Activated naive CD8-positive, alpha-beta T cell treated with anti-CD3 and anti-CD28 coated beads, Interleukin-2, amount 10 ng/mL, durations not matched to agents 7 days and 5 days (primary cell): ENCODE data around the gene PDE1C. TPM values are rescaled to one million over a fixed set of nuclear protein-coding genes. Genes with fewer than 3 reads are reported as not detected.

Experiments used
- ATAC-seq: fragments of 150-1000 bp; cut with Tn5 transposase; one replicate; pipeline ENCODE4 v1.10.0; 2021; ENCODE audit warnings: low read depth, moderate library complexity
- POLR2A ChIA-PET: fragments of 350-600 bp; sonication (Branson Sonifier 250); formaldehyde crosslinking; loops from one replicate; lab custom pipeline; 2021; ENCODE audit warnings: antibody characterized with exemption; lab: Charles Lee
- DNase-seq: peaks from one replicate; pipeline ENCODE4 v3.0.0; 2021
- H3K27ac Mint-ChIP-seq: one replicate; pipeline ENCODE4 v1.8.0; 2022; ENCODE audit warnings: mild to moderate bottlenecking, mixed read lengths
- H3K27me3 Mint-ChIP-seq: one replicate; pipeline ENCODE4 v1.8.0; 2022; ENCODE audit warnings: mild to moderate bottlenecking, moderate library complexity, mixed read lengths
- H3K36me3 Mint-ChIP-seq: one replicate; pipeline ENCODE4 v1.8.0; 2021; ENCODE audit warnings: mild to moderate bottlenecking, mixed read lengths
- H3K4me1 Mint-ChIP-seq: one replicate; pipeline ENCODE4 v1.8.0; 2021; ENCODE audit warnings: mixed read lengths
- H3K4me3 Mint-ChIP-seq: one replicate; pipeline ENCODE4 v1.8.0; 2022; ENCODE audit warnings: mild to moderate bottlenecking, moderate library complexity, mixed read lengths
- H3K9me3 Mint-ChIP-seq: one replicate; pipeline ENCODE4 v1.8.0; 2021; ENCODE audit warnings: mixed read lengths
- total RNA-seq, 2 experiments: library from RNA; stranded (reverse); gene quantifications; one replicate each; pipeline ENCODE4 v1.2.3, GENCODE V29; 2021

PDE1C gene
- total RNA-seq, 2 experiments from 2014 or later = not detected

- no peak for ATAC-seq
- no peak overlapping the region for H3K27ac Mint-ChIP-seq
- no peaks in the 10 kb centered on the region for H3K36me3 Mint-ChIP-seq
- no peaks in the 10 kb centered on the region for H3K27me3 Mint-ChIP-seq
- no peaks in the 10 kb centered on the region for H3K4me1 Mint-ChIP-seq
- POLR2A ChIA-PET = no interaction called here
- no peaks in the 10 kb centered on the region for H3K9me3 Mint-ChIP-seq
- no peak overlapping the region for H3K4me3 Mint-ChIP-seq
- no peak for DNase-seq
Observed at GRCh38 chr7:31955641-31956040, 114.6 kb downstream of the PDE1C start.

- no peaks in the 10 kb centered on the region for H3K36me3 Mint-ChIP-seq
- ATAC-seq (no peak), DNase-seq (no peak)
- POLR2A ChIA-PET = no interaction called here
- H3K27me3 Mint-ChIP-seq = no peaks in the 10 kb centered on the region
- no peak overlapping the region for H3K27ac Mint-ChIP-seq
- H3K4me1 Mint-ChIP-seq = no peaks in the 10 kb centered on the region
- H3K9me3 Mint-ChIP-seq = no peaks in the 10 kb centered on the region
- no peak overlapping the region for H3K4me3 Mint-ChIP-seq
Observed at GRCh38 chr7:31955021-31955420, 115.2 kb downstream of the PDE1C start.

- Mint-ChIP-seq H3K27me3 (no peaks in the 10 kb centered on the region), H3K36me3 (no peaks in the 10 kb centered on the region), H3K27ac (no peak overlapping the region), H3K4me1 (no peaks in the 10 kb centered on the region), H3K9me3 (no peaks in the 10 kb centered on the region), H3K4me3 (no peak overlapping the region)
- DNase-seq (no peak), ATAC-seq (no peak)
- POLR2A ChIA-PET = no interaction called here
Observed at GRCh38 chr7:31954500-31954899, 115.7 kb downstream of the PDE1C start.

- H3K9me3 Mint-ChIP-seq = no peaks in the 10 kb centered on the region
- no peaks in the 10 kb centered on the region for H3K4me1 Mint-ChIP-seq
- no peaks in the 10 kb centered on the region for H3K36me3 Mint-ChIP-seq
- H3K4me3 Mint-ChIP-seq = no peak overlapping the region
- POLR2A ChIA-PET = no interaction called here
- H3K27ac Mint-ChIP-seq = no peak overlapping the region
- ATAC-seq = no peak
- no peak for DNase-seq
- no peaks in the 10 kb centered on the region for H3K27me3 Mint-ChIP-seq
Observed at GRCh38 chr7:31953432-31953831, 116.8 kb downstream of the PDE1C start.

GRCh38 chr7:31950091-31950755 lies 120.0 kb downstream of the PDE1C start:
- ATAC-seq = no peak
- Mint-ChIP-seq H3K9me3 (peaks cover 4% of the 10 kb centered on the region), H3K4me3 (no peak overlapping the region), H3K27ac (no peak overlapping the region), H3K27me3 (no peaks in the 10 kb centered on the region), H3K36me3 (no peaks in the 10 kb centered on the region), H3K4me1 (no peaks in the 10 kb centered on the region)
- POLR2A ChIA-PET = no interaction called here
- DNase-seq = no peak

GRCh38 chr7:31948029-31948428 lies 122.2 kb downstream of the PDE1C start:
- H3K4me3 Mint-ChIP-seq = no peak overlapping the region
- peaks cover 8% of the 10 kb centered on the region for H3K9me3 Mint-ChIP-seq
- no peaks in the 10 kb centered on the region for H3K36me3 Mint-ChIP-seq
- H3K27ac Mint-ChIP-seq = no peak overlapping the region
- POLR2A ChIA-PET = no interaction called here
- DNase-seq = no peak
- H3K4me1 Mint-ChIP-seq = no peaks in the 10 kb centered on the region
- no peak for ATAC-seq
- no peaks in the 10 kb centered on the region for H3K27me3 Mint-ChIP-seq

GRCh38 chr7:31940167-31940566 lies 130.0 kb downstream of the PDE1C start:
- no peak overlapping the region for H3K27ac Mint-ChIP-seq
- no peaks in the 10 kb centered on the region for H3K27me3 Mint-ChIP-seq
- H3K4me1 Mint-ChIP-seq = no peaks in the 10 kb centered on the region
- peaks cover 4% of the 10 kb centered on the region for H3K9me3 Mint-ChIP-seq
- POLR2A ChIA-PET = no interaction called here
- no peak for DNase-seq
- no peak overlapping the region for H3K4me3 Mint-ChIP-seq
- no peak for ATAC-seq
- no peaks in the 10 kb centered on the region for H3K36me3 Mint-ChIP-seq

GRCh38 chr7:31939076-31939475 lies 131.1 kb downstream of the PDE1C start:
- H3K4me1 Mint-ChIP-seq = no peaks in the 10 kb centered on the region
- H3K27me3 Mint-ChIP-seq = no peaks in the 10 kb centered on the region
- H3K4me3 Mint-ChIP-seq = no peak overlapping the region
- no peak for ATAC-seq
- no peak for DNase-seq
- POLR2A ChIA-PET = no interaction called here
- no peaks in the 10 kb centered on the region for H3K36me3 Mint-ChIP-seq
- H3K9me3 Mint-ChIP-seq = peaks cover 3% of the 10 kb centered on the region
- no peak overlapping the region for H3K27ac Mint-ChIP-seq

GRCh38 chr7:31938650-31939049 lies 131.6 kb downstream of the PDE1C start:
- POLR2A ChIA-PET = no interaction called here
- Mint-ChIP-seq H3K27ac (no peak overlapping the region), H3K4me3 (no peak overlapping the region), H3K36me3 (no peaks in the 10 kb centered on the region), H3K9me3 (no peaks in the 10 kb centered on the region), H3K27me3 (no peaks in the 10 kb centered on the region), H3K4me1 (no peaks in the 10 kb centered on the region)
- ATAC-seq (no peak), DNase-seq (no peak)

- ATAC-seq = no peak
- no peaks in the 10 kb centered on the region for H3K27me3 Mint-ChIP-seq
- POLR2A ChIA-PET = no interaction called here
Observed at GRCh38 chr7:31937982-31938381, 132.2 kb downstream of the PDE1C start.

GRCh38 chr7:31935124-31936054 lies 134.8 kb downstream of the PDE1C start:
- Mint-ChIP-seq H3K27ac (no peak overlapping the region), H3K36me3 (no peaks in the 10 kb centered on the region), H3K4me1 (no peaks in the 10 kb centered on the region), H3K27me3 (no peaks in the 10 kb centered on the region), H3K4me3 (no peak overlapping the region), H3K9me3 (peaks cover 1% of the 10 kb centered on the region)
- POLR2A ChIA-PET = no interaction called here
- DNase-seq = no peak
- no peak for ATAC-seq

More at GRCh38 chr7:31937982-31938381, 132.2 kb downstream of the PDE1C start:
- H3K4me3 Mint-ChIP-seq = no peak overlapping the region
- no peaks in the 10 kb centered on the region for H3K9me3 Mint-ChIP-seq
- no peaks in the 10 kb centered on the region for H3K4me1 Mint-ChIP-seq
- no peak overlapping the region for H3K27ac Mint-ChIP-seq
- no peak for DNase-seq
- H3K36me3 Mint-ChIP-seq = no peaks in the 10 kb centered on the region

GRCh38 chr7:31934551-31934950 lies 135.7 kb downstream of the PDE1C start:
- DNase-seq (no peak), ATAC-seq (no peak)
- peaks cover 4% of the 10 kb centered on the region for H3K9me3 Mint-ChIP-seq
- no peaks in the 10 kb centered on the region for H3K36me3 Mint-ChIP-seq
- H3K27me3 Mint-ChIP-seq = no peaks in the 10 kb centered on the region
- POLR2A ChIA-PET = no interaction called here
- no peak overlapping the region for H3K27ac Mint-ChIP-seq
- H3K4me1 Mint-ChIP-seq = no peaks in the 10 kb centered on the region
- H3K4me3 Mint-ChIP-seq = no peak overlapping the region

GRCh38 chr7:31933481-31933880 lies 136.7 kb downstream of the PDE1C start:
- H3K27me3 Mint-ChIP-seq = no peaks in the 10 kb centered on the region
- no peak overlapping the region for H3K4me3 Mint-ChIP-seq
- no peaks in the 10 kb centered on the region for H3K4me1 Mint-ChIP-seq
- DNase-seq (no peak), ATAC-seq (no peak)
- H3K9me3 Mint-ChIP-seq = peaks cover 8% of the 10 kb centered on the region
- POLR2A ChIA-PET = no interaction called here
- no peak overlapping the region for H3K27ac Mint-ChIP-seq
- H3K36me3 Mint-ChIP-seq = no peaks in the 10 kb centered on the region
